DOHH2 (cell line): ENCODE results near the gene MAGI1.

ENCODE experiments used
- H3F3A ChIP-seq: fragments of 200-600 bp; sonication (generic), shearing (Covaris generic); 2 replicates; pipeline ENCODE4 v1.6.0; 2016; ENCODE audit warnings: antibody characterized with exemption, mild to moderate bottlenecking; ENCODE audit not compliant: control insufficient read depth, insufficient read depth
- H3K27ac ChIP-seq: fragments of 200-600 bp; sonication (generic); 2 replicates; pipeline ENCODE4 v1.5.1; 2014; ENCODE audit warnings: low read depth, mild to moderate bottlenecking, low read length, moderate library complexity
- H3K27me3 ChIP-seq: fragments of 200-600 bp; sonication (generic); 2 replicates; pipeline ENCODE4 v1.6.1; 2014; ENCODE audit warnings: mild to moderate bottlenecking, low read length, mixed read lengths; ENCODE audit not compliant: control insufficient read depth
- H3K36me3 ChIP-seq: fragments of 200-600 bp; sonication (generic); 2 replicates; pipeline ENCODE4 v1.6.1; 2014; ENCODE audit warnings: mild to moderate bottlenecking, low read length, moderate library complexity, mixed read lengths; ENCODE audit not compliant: control insufficient read depth
- H3K4me1 ChIP-seq: fragments of 200-600 bp; sonication (generic); 2 replicates; pipeline ENCODE4 v1.6.1; 2014; ENCODE audit warnings: mild to moderate bottlenecking, low read length, mixed read lengths; ENCODE audit not compliant: control insufficient read depth
- H3K4me2 ChIP-seq: fragments of 200-600 bp; sonication (generic); 2 replicates; pipeline ENCODE4 v1.6.0; 2014; ENCODE audit warnings: mild to moderate bottlenecking, low read length, moderate library complexity
- H3K4me3 ChIP-seq: fragments of 200-600 bp; sonication (generic); 2 replicates; pipeline ENCODE4 v1.5.1; 2014; ENCODE audit warnings: mild to moderate bottlenecking, low read length, mixed read lengths
- H3K79me2 ChIP-seq: fragments of 200-600 bp; sonication (generic); 2 replicates; pipeline ENCODE4 v1.6.1; 2014; ENCODE audit warnings: mild to moderate bottlenecking, low read length, mixed read lengths; ENCODE audit not compliant: control insufficient read depth
- H3K9me2 ChIP-seq: fragments of 200-600 bp; sonication (generic); replicated peaks from 2 replicates; pipeline ENCODE4 v1.6.1; 2014; ENCODE audit warnings: mild to moderate bottlenecking, low read length, mixed read lengths; ENCODE audit not compliant: control insufficient read depth
- H3K9me3 ChIP-seq: fragments of 200-600 bp; sonication (generic); 2 replicates; pipeline ENCODE4 v1.6.1; 2014; ENCODE audit warnings: antibody characterized with exemption, low read length, mixed read lengths; ENCODE audit not compliant: control insufficient read depth, insufficient read depth
- H4K20me1 ChIP-seq: fragments of 200-600 bp; sonication (generic); 2 replicates; pipeline ENCODE4 v1.6.0; 2014; ENCODE audit warnings: low read depth, mild to moderate bottlenecking, antibody characterized with exemption, low read length, moderate library complexity; ENCODE audit not compliant: control insufficient read depth, insufficient read depth
- EZH2phosphoT487 ChIP-seq: fragments of 200-600 bp; sonication (generic); IDR thresholded peaks from 2 replicates; pipeline ENCODE4 v1.6.1; 2017; ENCODE audit warnings: borderline replicate concordance, mild to moderate bottlenecking, antibody characterized with exemption, low read length, moderate library complexity, mixed read lengths
- TF ChIP-seq, protein P1 (sequence below): fragments of 200-600 bp; sonication (generic); IDR thresholded peaks from one replicate; pipeline ENCODE4 v1.5.1; 2014; ENCODE audit warnings: antibody characterized with exemption, mild to moderate bottlenecking, low read depth, low read length; ENCODE audit not compliant: poor library complexity, severe bottlenecking

The MAGI1 gene

GRCh38 chr3:65531499-65531898 is 507.2 kb downstream of the MAGI1 start:
- H3K36me3 ChIP-seq, result no peaks in the 10 kb centered on the region
- H3K27ac ChIP-seq, result no peak overlapping the region
- no peaks in the 10 kb centered on the region for H3K27me3 ChIP-seq
- H3K9me3 ChIP-seq, result no peaks in the 10 kb centered on the region
- no peaks in the 10 kb centered on the region for H3F3A ChIP-seq
- H3K4me3 ChIP-seq, result no peak overlapping the region
- no peak overlapping the region for H3K4me2 ChIP-seq
- H3K9me2 ChIP-seq, result no peaks in the 10 kb centered on the region
- H4K20me1 ChIP-seq, result no peaks in the 10 kb centered on the region
- TF ChIP-seq, protein P1, sequence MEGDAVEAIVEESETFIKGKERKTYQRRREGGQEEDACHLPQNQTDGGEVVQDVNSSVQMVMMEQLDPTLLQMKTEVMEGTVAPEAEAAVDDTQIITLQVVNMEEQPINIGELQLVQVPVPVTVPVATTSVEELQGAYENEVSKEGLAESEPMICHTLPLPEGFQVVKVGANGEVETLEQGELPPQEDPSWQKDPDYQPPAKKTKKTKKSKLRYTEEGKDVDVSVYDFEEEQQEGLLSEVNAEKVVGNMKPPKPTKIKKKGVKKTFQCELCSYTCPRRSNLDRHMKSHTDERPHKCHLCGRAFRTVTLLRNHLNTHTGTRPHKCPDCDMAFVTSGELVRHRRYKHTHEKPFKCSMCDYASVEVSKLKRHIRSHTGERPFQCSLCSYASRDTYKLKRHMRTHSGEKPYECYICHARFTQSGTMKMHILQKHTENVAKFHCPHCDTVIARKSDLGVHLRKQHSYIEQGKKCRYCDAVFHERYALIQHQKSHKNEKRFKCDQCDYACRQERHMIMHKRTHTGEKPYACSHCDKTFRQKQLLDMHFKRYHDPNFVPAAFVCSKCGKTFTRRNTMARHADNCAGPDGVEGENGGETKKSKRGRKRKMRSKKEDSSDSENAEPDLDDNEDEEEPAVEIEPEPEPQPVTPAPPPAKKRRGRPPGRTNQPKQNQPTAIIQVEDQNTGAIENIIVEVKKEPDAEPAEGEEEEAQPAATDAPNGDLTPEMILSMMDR, result no peak
- TF ChIP-seq EZH2phosphoT487, result no peak
- no peaks in the 10 kb centered on the region for H3K79me2 ChIP-seq
- no peaks in the 10 kb centered on the region for H3K4me1 ChIP-seq

DNA sequence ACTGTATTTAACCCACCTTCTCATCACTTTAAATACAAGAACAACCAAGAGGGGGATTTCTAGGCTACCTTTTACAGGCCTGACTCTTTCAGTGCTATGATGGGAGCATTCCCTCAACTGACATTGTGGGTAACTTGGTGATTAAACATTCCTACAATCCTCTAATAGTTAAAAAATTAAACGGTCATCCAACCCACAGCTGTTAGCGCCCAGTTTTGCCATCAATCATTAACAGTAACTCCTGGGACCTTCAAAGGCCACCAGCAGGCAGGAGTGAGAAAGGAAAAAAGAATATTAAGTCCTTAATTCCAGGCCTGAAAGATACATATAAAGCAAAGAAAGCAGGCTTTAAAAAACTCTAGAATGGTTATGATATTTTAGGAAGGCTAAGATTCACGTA is 512.1 kb downstream of the MAGI1 start:
- Histone ChIP-seq H3K36me3 (no peaks in the 10 kb centered on the region), H3K9me3 (no peaks in the 10 kb centered on the region), H3K27ac (no peak overlapping the region), H3K4me3 (no peak overlapping the region), H3K4me2 (no peak overlapping the region), H3K9me2 (no peaks in the 10 kb centered on the region), H3K79me2 (no peaks in the 10 kb centered on the region), H3F3A (no peaks in the 10 kb centered on the region), H3K27me3 (no peaks in the 10 kb centered on the region), H3K4me1 (no peaks in the 10 kb centered on the region), H4K20me1 (no peaks in the 10 kb centered on the region)
- no peak for TF ChIP-seq EZH2phosphoT487
- TF ChIP-seq, protein P1, result no peak

DNA sequence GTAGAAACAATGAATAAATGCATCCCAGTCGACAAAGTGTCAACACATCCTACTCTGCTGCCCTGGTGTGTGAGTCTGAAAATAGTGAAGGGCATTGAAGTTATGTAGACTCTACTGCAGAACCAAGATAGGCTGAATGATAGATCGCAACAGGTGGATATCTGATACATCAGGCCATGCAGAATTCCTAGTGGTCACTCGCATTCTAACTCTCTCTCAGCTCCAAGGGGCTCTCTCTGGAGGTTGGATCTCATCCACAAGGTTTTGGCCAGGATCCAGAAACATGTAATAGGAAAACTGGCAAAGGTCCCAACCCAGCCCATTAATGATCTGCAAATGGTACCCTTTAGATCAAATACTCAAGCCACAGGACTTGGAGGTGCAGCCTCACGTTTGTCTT is 514.1 kb downstream of the MAGI1 start:
- Histone ChIP-seq H3K4me1 (no peaks in the 10 kb centered on the region), H3K4me3 (no peak overlapping the region), H3F3A (no peaks in the 10 kb centered on the region), H4K20me1 (no peaks in the 10 kb centered on the region), H3K9me2 (no peaks in the 10 kb centered on the region), H3K79me2 (no peaks in the 10 kb centered on the region), H3K4me2 (no peak overlapping the region), H3K27me3 (no peaks in the 10 kb centered on the region), H3K36me3 (no peaks in the 10 kb centered on the region), H3K27ac (no peak overlapping the region), H3K9me3 (no peaks in the 10 kb centered on the region)
- TF ChIP-seq, protein P1, result no peak
- no peak for TF ChIP-seq EZH2phosphoT487

GRCh38 chr3:65523878-65524277 is 514.8 kb downstream of the MAGI1 start:
- H3K79me2 ChIP-seq, result no peaks in the 10 kb centered on the region
- no peak overlapping the region for H3K4me2 ChIP-seq

More at GRCh38 chr3:65523878-65524277, 514.8 kb downstream of the MAGI1 start:
- Histone ChIP-seq H3K36me3 (no peaks in the 10 kb centered on the region), H3K27me3 (no peaks in the 10 kb centered on the region), H3K27ac (no peak overlapping the region), H3K4me1 (no peaks in the 10 kb centered on the region), H4K20me1 (no peaks in the 10 kb centered on the region), H3F3A (no peaks in the 10 kb centered on the region), H3K9me2 (no peaks in the 10 kb centered on the region), H3K9me3 (no peaks in the 10 kb centered on the region), H3K4me3 (no peak overlapping the region)
- no peak for TF ChIP-seq EZH2phosphoT487
- TF ChIP-seq, protein P1, result no peak
